ENCODE measurements around the gene CMPK1.

CMPK1 gene

GRCh38 chr1:47424336-47424982 is 90.9 kb downstream of the CMPK1 start:
- TF ChIP-seq POLR2AphosphoS5 (IDR thresholded peaks at IDR 0.05; ENCODE audit: low read depth), result no peak
- peak; percentile 38 for TF ChIP-seq CTCF (IDR thresholded peaks at IDR 0.05; ENCODE audit: insufficient read depth, low read length)
- Histone ChIP-seq H3K27me3 (ENCODE audit: insufficient read depth, poor library complexity, severe bottlenecking) (no peaks in the 10 kb centered on the region), H3K27ac (replicated peaks) (no peak overlapping the region), H3K4me3 (replicated peaks; ENCODE audit: insufficient read depth, low read length) (no peak overlapping the region)
- no peak for DNase-seq (ENCODE audit: low read depth in 1 of 2, low spot score in 1 of 2)
